GM20000 (cell line): ENCODE data around the gene RPP25.
"Not testable (repeated sequence)": the region's sequence is repeated elsewhere in the genome, so short reads cannot be mapped to it uniquely, and the experiment has no call there.

Experiments used
- DNase-seq: peaks from one replicate; pipeline ENCODE4 v3.0.0; 2012; ENCODE audit warnings: low spot score
- TF ChIP-seq, protein P1 (sequence below): IDR thresholded peaks from 2 replicates; pipeline ENCODE4 v1.5.1; 2012; ENCODE audit warnings: mild to moderate bottlenecking, control low read depth; ENCODE audit errors: extremely low read depth, missing control alignments

The RPP25 gene

DNA sequence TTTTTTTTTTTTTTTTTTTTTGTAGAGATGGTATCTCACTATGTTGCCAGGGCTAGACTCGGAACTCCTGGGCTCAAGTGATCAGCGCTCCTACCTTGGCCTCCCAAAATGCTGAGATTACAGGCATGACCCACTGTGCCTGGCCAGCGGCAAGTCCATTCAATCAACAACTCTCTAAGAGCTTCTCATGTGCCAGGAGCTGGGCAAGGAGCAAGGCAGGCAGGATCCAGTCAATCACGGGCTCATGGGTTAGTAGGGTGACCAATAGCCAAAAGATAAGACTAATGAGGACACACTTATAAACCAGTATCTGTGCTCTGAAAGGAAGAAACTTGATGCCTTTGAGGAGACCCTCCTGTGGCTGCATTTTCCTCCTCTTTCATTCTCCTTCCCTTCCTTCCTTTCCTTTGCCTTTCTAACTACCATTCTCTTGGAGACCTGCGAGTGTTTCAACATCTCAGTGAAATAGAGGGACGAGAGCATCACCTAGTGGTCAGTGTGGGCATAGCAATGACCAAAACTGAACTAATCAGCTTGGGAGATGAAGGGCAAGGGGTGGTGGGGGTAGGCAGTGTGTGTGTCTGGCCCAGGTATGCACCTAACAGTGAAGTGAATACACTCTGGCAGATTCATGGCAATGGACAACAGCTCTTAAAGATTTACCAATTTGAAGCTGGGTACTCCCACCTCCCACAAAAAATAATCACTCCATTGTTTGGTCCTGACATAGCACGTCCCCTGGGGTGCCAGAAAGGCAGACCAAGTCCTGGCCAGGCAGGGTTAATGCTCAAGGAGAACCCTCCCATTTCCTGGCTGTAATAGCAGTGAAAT is 6.3 kb downstream of the RPP25 start:
- TF ChIP-seq, protein P1, sequence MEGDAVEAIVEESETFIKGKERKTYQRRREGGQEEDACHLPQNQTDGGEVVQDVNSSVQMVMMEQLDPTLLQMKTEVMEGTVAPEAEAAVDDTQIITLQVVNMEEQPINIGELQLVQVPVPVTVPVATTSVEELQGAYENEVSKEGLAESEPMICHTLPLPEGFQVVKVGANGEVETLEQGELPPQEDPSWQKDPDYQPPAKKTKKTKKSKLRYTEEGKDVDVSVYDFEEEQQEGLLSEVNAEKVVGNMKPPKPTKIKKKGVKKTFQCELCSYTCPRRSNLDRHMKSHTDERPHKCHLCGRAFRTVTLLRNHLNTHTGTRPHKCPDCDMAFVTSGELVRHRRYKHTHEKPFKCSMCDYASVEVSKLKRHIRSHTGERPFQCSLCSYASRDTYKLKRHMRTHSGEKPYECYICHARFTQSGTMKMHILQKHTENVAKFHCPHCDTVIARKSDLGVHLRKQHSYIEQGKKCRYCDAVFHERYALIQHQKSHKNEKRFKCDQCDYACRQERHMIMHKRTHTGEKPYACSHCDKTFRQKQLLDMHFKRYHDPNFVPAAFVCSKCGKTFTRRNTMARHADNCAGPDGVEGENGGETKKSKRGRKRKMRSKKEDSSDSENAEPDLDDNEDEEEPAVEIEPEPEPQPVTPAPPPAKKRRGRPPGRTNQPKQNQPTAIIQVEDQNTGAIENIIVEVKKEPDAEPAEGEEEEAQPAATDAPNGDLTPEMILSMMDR = peak; percentile 99
- DNase-seq = peak; percentile 77

DNA sequence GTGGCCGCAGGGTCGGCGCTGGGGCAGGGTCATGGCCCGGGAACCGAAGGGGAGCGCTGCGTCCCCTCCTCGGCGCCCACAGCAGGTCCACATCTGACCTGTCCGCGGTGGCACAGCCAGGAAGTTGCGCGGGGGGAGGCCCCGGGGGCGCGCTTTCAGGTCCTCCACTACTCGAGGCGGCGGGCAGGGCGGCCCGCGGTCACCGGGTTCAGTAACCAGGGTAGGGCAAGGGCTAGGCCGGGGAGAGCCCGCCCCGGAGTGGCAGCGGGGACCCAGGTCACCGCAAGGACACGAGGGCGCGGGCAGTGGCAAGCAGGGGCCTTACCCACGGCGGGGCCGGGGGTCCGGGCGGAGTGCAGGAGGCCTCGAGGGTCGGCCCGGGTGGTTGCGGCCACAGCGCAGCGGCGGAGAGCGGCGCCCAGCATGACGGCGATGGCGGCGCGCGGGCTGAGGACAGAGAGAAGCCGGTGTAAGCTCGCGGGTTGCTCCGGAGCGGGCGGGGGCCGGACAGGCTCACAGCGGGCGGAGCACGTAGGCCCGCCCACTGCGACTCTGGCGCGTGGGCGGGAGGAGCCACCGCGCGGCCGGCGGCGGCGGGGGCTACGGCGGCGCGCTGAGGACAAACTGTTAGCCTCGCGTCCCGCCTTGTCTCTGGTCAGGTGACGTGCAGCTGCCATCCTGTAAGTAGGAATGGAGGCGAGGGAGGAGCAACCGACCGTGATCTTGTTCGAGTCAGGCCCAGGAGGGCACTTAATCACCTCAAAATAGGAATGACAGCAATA is 18.8 kb downstream of the RPP25 start, which contains the start of gene COX5A:
COX5A (minus strand) TSS at position 484 of the 782 bp plus-strand sequence; CDS start at position 425, 59 bp downstream.
- peak; percentile 96 for DNase-seq
- TF ChIP-seq, protein P1 = no peak

DNA sequence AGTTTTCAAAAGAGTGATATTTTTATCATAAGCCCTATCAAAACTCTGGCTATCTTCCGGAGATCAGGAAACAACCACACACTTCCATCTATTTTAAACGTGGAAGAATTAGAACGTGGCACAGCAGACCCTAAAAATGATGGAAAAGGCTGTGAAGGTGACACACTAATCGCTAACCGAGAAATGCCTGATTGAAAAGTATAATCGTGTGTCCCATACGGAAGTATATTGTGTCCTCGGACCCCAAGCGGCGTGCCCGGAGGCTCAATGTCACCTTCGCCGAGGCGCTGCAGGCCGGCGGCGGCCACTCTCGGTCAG is 19.3 kb downstream of the RPP25 start:
- DNase-seq = no peak
- TF ChIP-seq, protein P1 = no peak

DNA sequence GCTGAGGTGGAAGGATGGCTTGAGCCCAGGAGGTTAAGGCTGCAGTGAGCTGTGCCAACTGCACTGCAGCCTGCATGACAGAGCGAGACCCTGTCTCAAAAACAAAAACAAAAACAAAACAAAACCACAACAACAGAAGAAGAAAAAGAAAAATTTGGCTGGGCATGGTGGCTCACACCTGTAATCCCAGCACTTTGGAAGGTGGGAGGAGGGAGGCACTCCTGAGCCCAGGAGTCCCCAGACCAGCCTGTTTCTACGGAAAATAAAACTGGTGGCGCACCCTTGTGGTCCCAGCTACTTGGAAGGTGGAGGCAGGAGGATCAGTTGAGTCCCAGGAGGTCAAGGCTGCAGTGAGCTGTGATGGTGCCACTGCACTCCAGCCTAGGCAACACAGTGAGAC is 21.4 kb downstream of the RPP25 start:
- not testable (repeated sequence) for DNase-seq

DNA sequence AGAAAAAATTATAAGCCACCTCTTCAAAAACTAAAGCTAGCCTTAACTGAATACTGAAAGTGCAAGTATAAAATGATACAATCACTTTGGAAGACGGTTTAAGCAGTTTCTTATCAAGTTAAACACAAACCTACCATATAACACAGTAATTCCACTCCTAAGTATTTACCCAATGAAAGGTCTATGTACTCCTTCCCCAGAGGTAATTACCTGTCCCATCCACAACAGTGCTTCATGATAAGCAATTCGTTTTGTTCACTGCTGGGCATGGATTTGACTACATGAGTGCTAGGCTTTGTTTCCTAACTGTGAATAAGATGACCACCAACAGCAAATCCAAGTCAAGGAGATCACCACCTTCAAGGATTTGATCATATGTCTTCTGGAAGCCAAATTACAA is 23.0 kb downstream of the RPP25 start:
- no peak for DNase-seq

DNA sequence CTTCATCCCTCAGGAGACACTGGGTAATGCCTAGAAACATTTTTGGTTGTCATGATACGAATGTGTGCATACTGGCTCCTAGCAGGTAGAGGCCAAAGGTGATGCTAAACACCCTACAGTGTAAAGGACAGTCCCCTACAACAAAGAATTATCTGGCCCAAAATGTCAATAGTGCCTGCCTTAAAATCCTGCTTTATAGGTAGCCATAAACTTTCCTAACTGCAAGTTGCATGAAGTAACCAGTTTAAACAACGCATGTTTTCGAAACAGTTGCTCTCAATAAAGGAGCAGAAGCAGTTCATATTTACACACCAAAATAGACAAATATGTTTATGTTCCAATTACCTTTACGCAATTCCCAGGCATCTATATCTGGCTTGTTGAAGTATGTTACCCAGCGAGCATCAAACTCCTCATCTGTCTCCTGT is 27.8 kb downstream of the RPP25 start:
- TF ChIP-seq, protein P1 = no peak
- DNase-seq = no peak

More for the DNA sequence above, 23.0 kb downstream of the RPP25 start:
- TF ChIP-seq, protein P1 = no peak

DNA sequence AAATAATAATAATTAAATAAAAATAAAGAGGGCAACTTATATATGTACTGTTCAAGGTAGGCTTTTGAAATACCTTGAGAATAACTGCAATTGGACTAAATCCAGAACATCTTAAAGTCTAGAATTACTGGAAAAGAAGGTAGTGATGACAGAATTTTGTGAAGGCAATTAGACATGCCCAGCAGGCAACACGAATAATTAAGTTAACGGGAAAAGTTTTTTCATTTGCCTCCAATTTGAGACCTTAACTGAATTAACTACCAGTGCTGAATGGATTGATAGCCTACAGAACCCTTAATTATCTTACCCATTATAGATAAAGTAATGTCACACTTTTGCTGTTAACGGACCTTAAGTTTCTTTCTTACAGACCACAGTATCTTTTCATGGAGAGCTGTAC is 32.0 kb downstream of the RPP25 start:
- TF ChIP-seq, protein P1 = no peak
- no peak for DNase-seq
